Measurements from ENCODE around the gene MESP1.

GRCh38 chr15:89714775-89715174 lies 36.3 kb downstream of the MESP1 start:
- TF ChIP-seq, protein P1, sequence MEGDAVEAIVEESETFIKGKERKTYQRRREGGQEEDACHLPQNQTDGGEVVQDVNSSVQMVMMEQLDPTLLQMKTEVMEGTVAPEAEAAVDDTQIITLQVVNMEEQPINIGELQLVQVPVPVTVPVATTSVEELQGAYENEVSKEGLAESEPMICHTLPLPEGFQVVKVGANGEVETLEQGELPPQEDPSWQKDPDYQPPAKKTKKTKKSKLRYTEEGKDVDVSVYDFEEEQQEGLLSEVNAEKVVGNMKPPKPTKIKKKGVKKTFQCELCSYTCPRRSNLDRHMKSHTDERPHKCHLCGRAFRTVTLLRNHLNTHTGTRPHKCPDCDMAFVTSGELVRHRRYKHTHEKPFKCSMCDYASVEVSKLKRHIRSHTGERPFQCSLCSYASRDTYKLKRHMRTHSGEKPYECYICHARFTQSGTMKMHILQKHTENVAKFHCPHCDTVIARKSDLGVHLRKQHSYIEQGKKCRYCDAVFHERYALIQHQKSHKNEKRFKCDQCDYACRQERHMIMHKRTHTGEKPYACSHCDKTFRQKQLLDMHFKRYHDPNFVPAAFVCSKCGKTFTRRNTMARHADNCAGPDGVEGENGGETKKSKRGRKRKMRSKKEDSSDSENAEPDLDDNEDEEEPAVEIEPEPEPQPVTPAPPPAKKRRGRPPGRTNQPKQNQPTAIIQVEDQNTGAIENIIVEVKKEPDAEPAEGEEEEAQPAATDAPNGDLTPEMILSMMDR (IDR thresholded peaks at IDR 0.05 in 8 of 11, conservative IDR thresholded peaks at IDR 0.05 in 3 of 11): no peak
- TF ChIP-seq POLR2A (IDR thresholded peaks at IDR 0.05) (no peak), POLR2AphosphoS5 (IDR thresholded peaks at IDR 0.05) (no peak)

All from spleen (tissue), 7 donors.